GM18502 (cell line): ENCODE measurements around the gene SLC5A2.
"Not testable (repeated sequence)": the region's sequence is repeated elsewhere in the genome, so short reads cannot be mapped to it uniquely, and the experiment has no call there.

Experiments used
- ATAC-seq: cut with Tn5 transposase; IDR thresholded peaks from one replicate; pipeline ENCODE4 v1.9.1; 2021; ENCODE audit warnings: mild to moderate bottlenecking; ENCODE audit not compliant: unreplicated experiment, poor library complexity

The SLC5A2 gene

DNA sequence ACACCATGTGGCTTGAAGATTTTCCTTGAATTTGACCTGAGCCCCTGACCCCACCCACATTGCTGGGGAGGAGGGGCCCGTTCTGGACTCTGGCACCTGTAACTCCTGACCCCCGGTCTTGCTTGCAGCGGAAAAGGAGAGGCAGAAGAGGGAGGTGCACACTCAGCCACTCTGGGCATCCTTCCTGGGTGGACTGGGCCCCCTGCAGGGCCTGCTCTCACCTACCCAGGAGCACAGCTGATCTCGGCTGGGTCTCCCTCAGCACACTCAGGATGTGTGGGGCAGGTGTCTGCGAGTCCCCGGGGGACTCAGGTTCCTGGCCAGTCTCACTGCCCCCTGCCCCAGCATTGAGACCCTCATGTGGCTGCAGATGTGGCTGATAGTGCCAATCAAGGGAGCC lies 40.8 kb downstream of the SLC5A2 start:
- not testable (repeated sequence) for ATAC-seq

DNA sequence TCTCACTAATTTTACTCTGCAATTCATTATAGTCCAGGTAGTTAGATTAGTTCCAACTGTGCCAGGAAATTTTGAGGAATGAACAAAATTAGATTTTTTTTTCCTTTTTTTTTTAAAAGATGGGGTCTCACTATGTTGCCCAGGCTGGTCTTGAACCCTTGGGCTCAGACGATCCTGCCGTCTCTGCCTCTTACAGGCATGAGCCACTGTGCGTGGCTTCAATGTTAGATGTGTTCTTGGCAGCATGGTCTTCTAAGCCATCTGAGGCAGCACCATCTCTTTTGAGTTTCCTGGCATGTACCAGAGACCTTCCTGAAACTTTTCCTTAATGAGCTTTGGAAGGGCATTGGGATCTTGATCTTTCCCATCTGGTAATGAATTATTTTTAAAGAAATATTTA lies 42.2 kb downstream of the SLC5A2 start:
- ATAC-seq = no peak

DNA sequence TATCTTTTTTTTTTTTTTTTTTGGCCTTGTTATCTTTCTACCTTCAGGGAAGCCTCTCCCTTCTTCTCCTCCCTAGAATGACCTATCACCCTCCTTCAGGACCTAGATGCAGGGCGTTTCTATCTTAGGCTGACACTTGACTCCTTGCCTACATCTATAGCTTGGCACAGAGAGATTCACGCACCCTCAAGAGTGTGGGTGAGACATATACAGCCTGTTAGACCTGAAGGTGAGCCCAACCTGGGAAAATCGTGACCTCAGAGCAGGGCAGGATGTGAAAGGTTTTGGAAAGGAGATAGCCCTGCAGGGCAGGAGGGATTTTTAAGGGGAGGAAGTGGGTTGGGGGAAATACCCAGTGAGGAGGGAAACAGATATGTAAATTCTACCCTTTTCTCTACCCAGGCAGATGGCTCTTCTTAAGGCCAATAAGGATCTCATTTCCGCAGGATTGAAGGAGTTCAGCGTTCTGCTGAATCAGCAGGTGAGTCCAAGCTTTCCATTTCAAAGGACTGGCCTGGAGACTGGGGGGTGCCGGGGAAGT lies 44.9 kb downstream of the SLC5A2 start, which contains the start of gene AHSP:
AHSP (plus strand) TSS at position 167 of the 541 bp plus-strand sequence; CDS start at position 407, 240 bp downstream.
- no peak for ATAC-seq

DNA sequence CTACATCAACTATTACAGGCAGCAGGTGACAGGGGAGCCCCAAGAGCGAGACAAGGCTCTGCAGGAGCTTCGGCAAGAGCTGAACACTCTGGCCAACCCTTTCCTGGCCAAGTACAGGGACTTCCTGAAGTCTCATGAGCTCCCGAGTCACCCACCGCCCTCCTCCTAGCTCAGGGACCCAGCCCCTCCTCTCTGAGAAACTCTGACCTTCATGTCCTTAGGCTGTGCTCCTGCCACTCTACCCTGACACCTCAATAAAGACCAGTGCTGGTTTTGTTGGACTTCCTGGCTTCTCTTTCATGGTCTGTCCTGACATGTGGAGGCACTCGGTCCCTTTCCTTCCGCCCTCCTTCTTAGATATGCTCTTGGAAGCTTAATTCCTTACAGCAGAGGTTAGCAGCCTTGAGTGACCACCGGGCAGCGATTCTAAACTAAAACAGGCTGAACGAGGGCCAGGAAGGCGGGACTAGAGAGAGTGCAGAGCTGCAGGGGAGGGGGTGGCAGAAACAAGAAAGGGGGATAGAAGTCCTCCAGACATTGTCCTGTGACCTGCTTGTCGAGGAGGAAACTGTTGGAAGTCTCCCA lies 45.7 kb downstream of the SLC5A2 start:
- no peak for ATAC-seq

DNA sequence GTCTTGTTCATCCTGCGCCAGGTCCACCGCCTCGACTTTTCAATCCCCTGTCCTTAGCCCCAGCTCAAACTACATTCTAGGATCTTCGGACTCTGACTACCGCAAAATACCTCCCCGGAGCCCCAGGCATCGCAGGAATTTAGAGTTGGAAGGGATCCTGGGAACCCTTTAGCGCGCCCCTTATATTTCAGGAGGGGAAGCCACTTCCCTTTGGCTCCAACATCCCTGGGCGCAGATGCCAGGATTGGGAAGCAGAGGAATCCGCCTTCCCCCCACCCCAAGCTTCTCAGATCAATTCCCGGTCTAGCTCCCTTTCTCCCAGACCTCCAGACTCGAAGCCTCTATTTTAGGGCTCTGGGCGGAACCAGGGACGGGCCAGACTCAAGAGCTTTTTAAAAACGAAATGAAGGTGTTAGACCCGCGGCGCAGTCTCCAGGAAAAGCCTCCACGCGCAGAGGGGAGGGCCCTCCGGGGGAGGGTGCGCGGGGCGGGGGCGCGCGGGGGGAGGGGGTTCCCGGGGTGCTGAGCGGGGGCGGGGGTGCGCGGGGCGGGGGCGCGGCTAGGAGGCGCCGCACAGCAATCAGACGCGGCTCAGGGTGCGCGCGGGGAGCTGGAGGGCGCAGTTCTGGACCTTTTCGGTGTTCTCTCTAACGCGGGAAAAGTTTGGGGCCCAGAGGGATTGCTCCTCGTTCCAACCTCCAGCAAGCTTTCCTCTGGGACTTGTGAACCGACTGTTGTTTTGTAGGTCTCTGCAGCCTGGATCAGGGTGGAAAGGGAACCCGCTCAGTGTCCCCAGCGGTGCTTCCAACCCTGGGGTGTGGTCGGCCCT lies 46.4 kb downstream of the SLC5A2 start:
- no peak for ATAC-seq

DNA sequence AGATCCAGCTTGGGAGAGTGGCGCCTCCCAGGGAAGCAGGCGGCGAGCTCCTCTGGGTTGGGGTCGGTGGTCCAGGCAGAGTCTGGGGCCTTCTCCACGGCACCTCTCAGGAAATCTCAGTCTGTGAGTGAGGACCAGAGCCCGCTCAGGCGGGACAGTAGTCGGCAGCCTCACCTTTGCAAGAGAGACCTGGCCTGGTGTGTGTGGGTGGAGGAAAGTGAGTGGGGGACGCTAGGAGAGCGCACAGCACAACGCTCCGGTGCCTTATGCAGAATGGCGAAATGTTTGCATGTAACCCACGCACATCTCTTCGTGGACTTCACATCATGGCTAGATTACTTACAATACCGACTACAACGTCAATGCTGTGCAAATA lies 47.0 kb downstream of the SLC5A2 start:
- no peak for ATAC-seq

DNA sequence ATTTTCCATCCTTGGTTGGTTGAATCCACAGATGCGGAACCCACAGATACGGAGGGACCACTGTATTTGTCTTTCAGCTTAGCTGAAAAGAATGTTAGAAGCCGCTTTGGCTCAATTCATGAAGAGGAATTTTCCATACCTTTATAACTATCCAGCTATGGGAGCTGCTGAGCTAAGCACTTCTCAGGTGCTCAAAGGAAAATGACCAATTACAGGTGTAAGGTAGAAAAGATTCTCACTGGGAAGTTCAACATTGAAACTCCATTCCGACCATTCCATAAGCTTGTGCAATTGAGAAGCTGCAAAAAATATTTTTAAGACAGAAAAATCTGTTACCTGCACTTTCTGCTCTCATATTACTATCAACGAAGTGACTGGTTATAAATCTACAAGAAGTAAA lies 47.5 kb downstream of the SLC5A2 start:
- ATAC-seq = no peak

DNA sequence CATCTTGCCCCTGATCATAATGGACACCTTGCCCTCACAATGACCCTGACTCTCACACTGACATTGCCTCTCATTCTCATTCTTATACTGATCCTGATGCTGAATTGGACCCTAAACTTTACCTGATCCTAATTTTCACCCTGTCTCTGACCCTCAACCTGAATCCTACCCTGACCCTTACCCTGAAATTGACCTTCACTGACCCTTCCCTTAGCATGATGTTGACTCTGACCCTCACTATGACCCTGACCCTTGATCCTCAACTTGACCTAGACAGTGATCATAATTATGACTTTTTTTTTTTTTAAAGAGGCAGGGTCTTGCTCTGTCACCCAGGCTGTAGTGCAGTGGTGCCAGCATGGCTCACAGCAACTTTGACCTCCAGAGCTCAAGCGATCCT lies 48.2 kb downstream of the SLC5A2 start:
- no peak for ATAC-seq

DNA sequence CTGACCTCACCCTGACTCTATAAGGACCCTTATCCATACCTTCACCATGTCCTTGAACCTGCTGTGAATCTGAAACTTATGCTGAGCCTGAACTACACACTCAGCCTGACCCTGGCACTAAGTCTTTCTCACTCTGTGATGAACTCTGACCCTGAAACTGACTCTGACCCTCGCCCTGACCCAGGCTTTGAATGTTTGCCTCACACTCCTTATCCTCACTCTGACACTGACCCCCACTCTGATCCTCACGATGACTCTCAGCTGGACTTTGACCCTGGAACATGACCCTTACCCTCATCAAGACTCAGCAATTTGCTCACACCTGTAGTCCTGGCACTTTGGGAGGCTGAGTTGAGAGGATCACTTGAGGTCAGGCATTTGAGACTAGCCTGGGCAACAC lies 49.2 kb downstream of the SLC5A2 start:
- ATAC-seq = no peak

DNA sequence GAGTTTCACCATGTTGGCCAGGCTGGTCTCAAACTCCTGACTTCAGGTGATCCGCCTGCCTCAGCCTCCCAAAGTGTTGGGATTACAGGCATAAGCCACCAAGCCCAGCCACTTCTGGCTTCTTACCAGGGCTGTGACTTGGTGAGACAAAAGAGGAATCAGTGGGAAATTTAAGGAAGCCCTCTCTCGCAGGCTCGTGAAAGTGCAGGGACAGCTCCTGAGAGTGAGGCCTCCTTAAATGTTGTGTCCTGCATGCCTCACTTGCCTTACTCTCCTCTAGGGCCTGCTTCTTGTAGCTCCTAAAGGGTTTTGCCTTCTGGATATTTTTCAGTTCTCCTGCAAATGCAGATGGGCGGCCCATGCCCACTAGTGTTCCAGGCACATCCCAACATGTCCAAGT lies 50.0 kb downstream of the SLC5A2 start:
- no peak for ATAC-seq

DNA sequence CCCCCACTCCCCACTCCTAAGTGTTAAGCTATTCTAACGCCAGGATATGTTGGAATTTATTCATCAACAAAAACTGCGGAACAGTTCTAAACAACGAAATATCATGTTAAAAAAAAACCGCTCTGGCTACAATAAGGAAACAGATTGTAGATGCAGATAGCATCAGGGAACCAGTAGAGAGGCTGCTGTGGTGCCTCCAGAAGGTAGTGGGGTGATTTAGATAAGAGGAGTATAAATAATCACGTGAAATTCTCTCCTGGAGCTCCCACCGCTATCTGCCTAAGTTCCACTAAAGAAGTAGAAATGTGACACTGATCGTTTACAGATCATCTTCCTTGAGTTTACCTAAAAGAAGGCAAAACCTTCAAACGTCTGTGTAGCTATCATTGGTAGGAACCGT lies 52.8 kb downstream of the SLC5A2 start:
- ATAC-seq = no peak

DNA sequence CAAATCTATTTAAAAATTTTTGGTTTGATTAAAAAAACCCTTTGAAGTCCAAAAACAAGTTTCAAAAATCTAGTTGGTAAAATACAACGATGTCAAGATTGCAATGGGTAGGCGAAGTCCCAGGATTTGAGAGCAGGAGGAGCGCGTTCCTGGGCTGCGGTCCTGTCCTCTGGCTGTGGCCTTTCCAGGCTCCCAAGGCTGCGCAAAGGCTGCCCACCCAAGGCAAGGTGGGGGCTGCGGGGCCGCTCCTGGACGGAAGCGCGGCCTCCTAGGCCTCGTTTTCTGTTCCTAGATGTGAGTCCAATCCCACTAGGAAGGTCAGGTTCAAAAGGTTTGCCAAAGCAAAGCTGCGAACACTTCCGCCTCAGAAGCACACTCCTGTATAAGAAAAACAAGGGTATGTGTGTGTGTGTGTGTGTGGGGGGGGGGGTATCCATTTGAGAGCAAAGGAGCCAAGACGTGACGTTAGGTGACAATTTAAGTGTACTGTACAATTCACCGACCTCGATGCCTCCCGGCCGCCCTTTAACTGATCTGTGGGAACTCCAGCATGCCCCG lies 54.0 kb downstream of the SLC5A2 start:
- ATAC-seq = no peak

DNA sequence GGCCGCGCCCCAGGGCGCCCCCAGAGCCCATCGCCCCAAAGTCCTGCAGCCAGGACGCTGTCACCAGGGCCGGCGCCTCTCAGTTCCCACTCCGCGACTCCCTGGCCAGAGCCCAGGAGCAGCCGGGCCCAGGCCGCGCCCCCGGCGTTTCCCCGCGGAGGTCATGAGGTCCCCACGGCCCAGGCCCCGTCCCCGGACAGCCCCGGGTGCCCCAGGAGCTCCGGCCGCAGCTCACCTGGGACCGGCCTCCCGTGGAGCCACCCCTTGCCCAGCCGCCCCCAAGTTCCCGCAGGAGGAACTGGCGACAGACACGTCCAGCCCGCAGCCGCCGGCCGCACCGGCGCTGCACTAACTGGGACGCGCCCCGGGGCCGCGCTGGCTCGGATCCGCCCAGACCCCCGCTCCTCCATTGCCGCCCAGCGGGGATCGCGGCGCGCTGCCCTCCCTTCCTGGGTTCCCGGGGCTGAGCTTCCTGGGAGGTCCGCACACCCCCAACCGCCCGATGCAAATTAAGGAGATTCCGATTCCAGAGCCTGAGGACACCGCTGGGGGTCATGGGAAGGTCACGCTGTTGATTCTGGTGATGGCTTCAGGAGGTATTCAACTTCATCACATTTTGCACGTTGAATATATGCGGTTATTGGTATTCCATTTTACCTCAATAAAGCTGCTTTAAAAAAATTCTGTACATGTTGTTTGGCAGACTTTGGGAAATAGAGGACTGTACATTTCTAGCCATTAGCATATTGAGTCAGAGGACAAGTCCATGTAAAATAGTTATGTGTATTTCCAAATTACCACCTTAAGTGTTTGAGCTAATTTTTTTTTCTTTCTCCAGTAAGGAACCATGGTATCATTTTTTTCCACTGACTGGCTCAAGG lies 54.7 kb downstream of the SLC5A2 start:
- no peak for ATAC-seq

DNA sequence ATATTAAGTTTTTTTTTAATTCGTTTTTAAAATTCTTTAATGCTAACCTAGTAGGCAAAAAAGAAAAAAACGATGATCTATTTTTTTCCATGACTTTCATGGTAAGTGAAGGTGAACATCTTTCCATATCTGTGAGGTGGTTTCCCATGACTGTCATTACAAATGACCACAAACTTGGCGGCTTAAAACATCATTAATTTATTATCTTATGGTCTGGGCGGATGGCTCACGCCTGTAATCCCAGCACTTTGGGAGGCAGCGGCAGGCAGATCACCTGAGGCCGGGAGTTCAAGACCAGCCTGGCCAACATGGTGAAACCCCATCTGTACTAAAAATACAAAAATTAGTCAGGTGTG lies 55.3 kb downstream of the SLC5A2 start:
- ATAC-seq = not testable (repeated sequence)

DNA sequence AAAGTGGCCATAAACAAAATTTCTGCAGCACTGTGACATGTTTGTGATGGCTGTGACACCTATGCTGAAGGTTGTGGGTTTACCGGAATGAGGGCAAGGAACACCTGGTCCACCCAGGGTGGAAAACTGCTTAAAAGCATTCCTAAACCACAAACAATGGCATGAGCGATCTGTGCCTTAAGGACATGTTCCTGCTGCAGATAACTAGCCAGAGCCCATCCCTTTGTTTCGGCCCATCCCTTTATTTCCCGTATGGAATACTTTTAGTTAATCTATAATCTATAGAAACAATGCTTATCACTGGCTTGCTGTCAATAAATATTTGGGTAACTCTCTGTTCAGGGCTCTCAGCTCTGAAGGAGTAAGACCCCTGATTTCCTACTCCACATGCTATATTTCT lies 56.8 kb downstream of the SLC5A2 start:
- not testable (repeated sequence) for ATAC-seq
